Hepatocyte (in vitro differentiated cells): ENCODE measurements around the gene CDK10.
"Not testable (repeated sequence)": the region's sequence is repeated elsewhere in the genome, so short reads cannot be mapped to it uniquely, and the experiment has no call there.

Experiments used
- EZH2 ChIP-seq: fragments of 200-600 bp; sonication (generic); IDR thresholded peaks from 2 replicates; pipeline ENCODE4 v1.6.1; 2016; ENCODE audit warnings: antibody characterized with exemption, mild to moderate bottlenecking, borderline replicate concordance
- EZH2phosphoT487 ChIP-seq: fragments of 200-600 bp; sonication (generic); IDR thresholded peaks from one replicate; pipeline ENCODE4 v1.6.1; 2018; ENCODE audit warnings: antibody characterized with exemption, mild to moderate bottlenecking, low read depth, moderate library complexity; ENCODE audit not compliant: unreplicated experiment, severe bottlenecking
- TF ChIP-seq, protein P1 (sequence below): fragments of 200-600 bp; sonication (generic); IDR thresholded peaks from 2 replicates; pipeline ENCODE4 v1.5.1; 2016; ENCODE audit warnings: antibody characterized with exemption, mild to moderate bottlenecking; ENCODE audit not compliant: poor library complexity

DNA sequence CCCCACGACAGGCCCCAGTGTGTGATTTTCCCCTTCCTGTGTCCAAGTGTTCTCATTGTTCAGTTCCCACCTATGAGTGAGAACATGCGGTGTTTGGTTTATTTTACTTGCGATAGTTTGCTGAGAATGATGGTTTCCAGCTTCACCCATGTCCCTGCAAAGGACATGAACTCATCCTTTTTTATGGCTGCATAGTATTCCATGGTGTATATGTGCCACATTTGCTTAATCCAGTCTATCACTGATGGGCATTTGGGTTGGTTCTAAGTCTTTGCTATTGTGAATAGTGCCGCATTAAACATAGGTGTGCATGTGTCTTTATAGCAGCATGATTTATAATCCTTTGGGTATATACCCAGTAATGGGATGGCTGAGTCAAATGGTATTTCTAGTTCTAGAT is 14.9 kb upstream of the CDK10 start:
- TF ChIP-seq, protein P1, sequence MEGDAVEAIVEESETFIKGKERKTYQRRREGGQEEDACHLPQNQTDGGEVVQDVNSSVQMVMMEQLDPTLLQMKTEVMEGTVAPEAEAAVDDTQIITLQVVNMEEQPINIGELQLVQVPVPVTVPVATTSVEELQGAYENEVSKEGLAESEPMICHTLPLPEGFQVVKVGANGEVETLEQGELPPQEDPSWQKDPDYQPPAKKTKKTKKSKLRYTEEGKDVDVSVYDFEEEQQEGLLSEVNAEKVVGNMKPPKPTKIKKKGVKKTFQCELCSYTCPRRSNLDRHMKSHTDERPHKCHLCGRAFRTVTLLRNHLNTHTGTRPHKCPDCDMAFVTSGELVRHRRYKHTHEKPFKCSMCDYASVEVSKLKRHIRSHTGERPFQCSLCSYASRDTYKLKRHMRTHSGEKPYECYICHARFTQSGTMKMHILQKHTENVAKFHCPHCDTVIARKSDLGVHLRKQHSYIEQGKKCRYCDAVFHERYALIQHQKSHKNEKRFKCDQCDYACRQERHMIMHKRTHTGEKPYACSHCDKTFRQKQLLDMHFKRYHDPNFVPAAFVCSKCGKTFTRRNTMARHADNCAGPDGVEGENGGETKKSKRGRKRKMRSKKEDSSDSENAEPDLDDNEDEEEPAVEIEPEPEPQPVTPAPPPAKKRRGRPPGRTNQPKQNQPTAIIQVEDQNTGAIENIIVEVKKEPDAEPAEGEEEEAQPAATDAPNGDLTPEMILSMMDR = not testable (repeated sequence)
- TF ChIP-seq EZH2, EZH2phosphoT487: not testable (repeated sequence)
